Stomach smooth muscle (tissue), 2 donors: ENCODE measurements around the gene PSMD8.
"Not testable (repeated sequence)": the region's sequence is repeated elsewhere in the genome, so short reads cannot be mapped to it uniquely, and the experiment has no call there.

Experiments used
- H3K27ac ChIP-seq: one replicate; pipeline ENCODE4 v1.7.0; 2013; ENCODE audit warnings: mild to moderate bottlenecking, low read length, inconsistent platforms
- H3K27me3 ChIP-seq, 2 donors: one replicate each; pipeline ENCODE4 v1.7.0; 2013; ENCODE audit warnings: low read length in 2 of 2; ENCODE audit not compliant: insufficient read depth in 2 of 2, control insufficient read depth in 1 of 2
- H3K36me3 ChIP-seq, 2 donors: one replicate each; pipeline ENCODE4 v1.7.0; 2013; ENCODE audit warnings: low read length in 2 of 2; ENCODE audit not compliant: control insufficient read depth in 2 of 2, insufficient read depth in 2 of 2
- H3K4me1 ChIP-seq: one replicate; pipeline ENCODE4 v1.7.0; 2013; ENCODE audit warnings: low read length; ENCODE audit not compliant: control insufficient read depth, insufficient read depth
- H3K4me3 ChIP-seq, 2 donors: one replicate each; pipeline ENCODE4 v1.7.0; 2013; ENCODE audit warnings: low read length in 2 of 2
- H3K9ac ChIP-seq, 2 donors: one replicate each; pipeline ENCODE4 v1.7.0; 2013; ENCODE audit warnings: low read length in 2 of 2, mild to moderate bottlenecking in 1 of 2
- H3K9me3 ChIP-seq, 2 donors: one replicate each; pipeline ENCODE4 v1.7.0; 2013; ENCODE audit warnings: low read length in 2 of 2; ENCODE audit not compliant: control insufficient read depth in 2 of 2
- donor health status: healthy.
- donor health status: Pancreatic carcinoma.

PSMD8 gene

GRCh38 chr19:38425810-38426466 is 51.6 kb downstream of the PSMD8 start, which contains the start of gene RASGRP4:
RASGRP4 (minus strand) TSS chr19:38426219; CDS start chr19:38426091, 128 bp downstream.
- Histone ChIP-seq H3K9ac (no peak within 1 kb of the TSS), H3K4me3 (peak within 1 kb of the TSS in 1 of 2 donors; percentile 35), H3K27ac (no peak within 1 kb of the TSS), H3K9me3 (no peaks in the 10 kb centered on the region), H3K36me3 (no peaks in the 10 kb centered on the region), H3K27me3 (peaks cover 0 to 7% of the 10 kb centered on the region in 2 donors), H3K4me1 (no peaks in the 10 kb centered on the region)

- not testable (repeated sequence) for H3K4me3 ChIP-seq, H3K36me3 ChIP-seq, H3K4me1 ChIP-seq, H3K27ac ChIP-seq, H3K9ac ChIP-seq, H3K9me3 ChIP-seq, H3K27me3 ChIP-seq
These were observed 52.8 kb downstream of the PSMD8 start for GRCh38 chr19:38427035-38427677.

GRCh38 chr19:38429055-38429810 is 54.9 kb downstream of the PSMD8 start:
- H3K4me1 ChIP-seq = no peaks in the 10 kb centered on the region
- peaks cover 10 to 13% of the 10 kb centered on the region in 2 donors for H3K27me3 ChIP-seq
- no peaks in the 10 kb centered on the region for H3K36me3 ChIP-seq
- no peak overlapping the region for H3K4me3 ChIP-seq
- no peak overlapping the region for H3K9ac ChIP-seq
- H3K9me3 ChIP-seq = no peaks in the 10 kb centered on the region
- no peak overlapping the region for H3K27ac ChIP-seq

GRCh38 chr19:38429811-38430156 is 55.4 kb downstream of the PSMD8 start:
- H3K27me3 ChIP-seq = peaks cover 16 to 18% of the 10 kb centered on the region in 2 donors
- H3K4me1 ChIP-seq = no peaks in the 10 kb centered on the region
- no peak overlapping the region for H3K4me3 ChIP-seq
- no peak overlapping the region for H3K9ac ChIP-seq
- no peaks in the 10 kb centered on the region for H3K36me3 ChIP-seq
- no peaks in the 10 kb centered on the region for H3K9me3 ChIP-seq
- no peak overlapping the region for H3K27ac ChIP-seq

GRCh38 chr19:38430931-38431330 is 56.6 kb downstream of the PSMD8 start:
- Histone ChIP-seq H3K36me3 (no peaks in the 10 kb centered on the region), H3K27ac (no peak overlapping the region), H3K9ac (no peak overlapping the region), H3K27me3 (peaks cover 16 to 20% of the 10 kb centered on the region in 2 donors), H3K4me3 (no peak overlapping the region), H3K4me1 (no peaks in the 10 kb centered on the region), H3K9me3 (no peaks in the 10 kb centered on the region)

- Histone ChIP-seq H3K9ac (no peak within 1 kb of the TSS), H3K4me1 (no peaks in the 10 kb centered on the region), H3K36me3 (no peaks in the 10 kb centered on the region), H3K4me3 (no peak within 1 kb of the TSS), H3K9me3 (no peaks in the 10 kb centered on the region), H3K27ac (no peak within 1 kb of the TSS), H3K27me3 (peaks cover 16 to 20% of the 10 kb centered on the region in 2 donors)
These were observed 58.9 kb downstream of the PSMD8 start, which contains the start of gene RYR1 for GRCh38 chr19:38433268-38433733. RYR1 (plus strand) TSS chr19:38433691; CDS start chr19:38433830, 139 bp downstream.
